ENCODE results near the gene LRCOL1. TPM values are rescaled to one million over a fixed set of nuclear protein-coding genes. Genes with fewer than 3 reads are reported as not detected.
A peak's percentile ranks its signal among the peaks of the same experiment; 100 is the strongest.

The LRCOL1 gene
- total and polyA plus RNA-seq, 2 of the 8 experiments (the other 6 are each of a cell fraction or from before 2014, with no cell fraction given) = not detected

GRCh38 chr12:132558042-132558856 lies 52.1 kb downstream of the LRCOL1 start:
- no peak for FAIRE-seq
- H4K8ac ChIP-seq (ENCODE audit: extremely low read depth, insufficient read depth, low read length) = peak overlapping the region; percentile 14; the same call in 1 of the 2 replicates
- no peak for DNase-seq (ENCODE audit: low read depth in 1 of 2, low spot score in 2 of 2)
- H3K14ac ChIP-seq (ENCODE audit: insufficient read length) = no peak overlapping the region
- ChIA-PET CTCF (ENCODE audit: partially characterized antibody) (interaction anchor here (0.7 to 2.8 kb wide), 10 partner anchors 9 to 143 kb away, joined by 3 to 22 read pairs (median 4); no protein-coding TSS in a partner anchor), POLR2A (ENCODE audit: partially characterized antibody) (interaction anchor here (1.1 kb wide), 1 partner anchor 12 kb away, joined by 3 read pairs; no protein-coding TSS in a partner anchor)
- H4K20me1 ChIP-seq (replicated peaks in 1 of 2; ENCODE audit: control insufficient read depth in 1 of 2, insufficient read depth in 2 of 2, low read length in 2 of 2) = peaks cover 15 to 18% of the 10 kb centered on the region in 2 experiments
- no peak overlapping the region for H4K91ac ChIP-seq (replicated peaks; ENCODE audit: insufficient read length, low read length)
- H3K36me3 ChIP-seq (ENCODE audit: control insufficient read depth in 2 of 4, insufficient read depth in 4 of 4, low read length in 3 of 4) = no peaks in the 10 kb centered on the region
- no peak overlapping the region for H2BK20ac ChIP-seq (ENCODE audit: low read length)
- H2BK12ac ChIP-seq (ENCODE audit: low read depth, low read length) = no peak overlapping the region
- no peak overlapping the region for H3K4me3 ChIP-seq (ENCODE audit: extremely low read depth in 1 of 4, insufficient read depth in 2 of 4, low read depth in 3 of 4, low read length in 4 of 4)
- no peak overlapping the region for H3K4ac ChIP-seq (replicated peaks; ENCODE audit: insufficient read length, low read depth, low read length)
- H3K56ac ChIP-seq (replicated peaks; ENCODE audit: insufficient read length, low read depth, low read length) = no peak overlapping the region
- no peak overlapping the region for H2BK120ac ChIP-seq (replicated peaks; ENCODE audit: low read depth, low read length)
- no peak overlapping the region for H3K18ac ChIP-seq (ENCODE audit: extremely low read depth, low read length)
- WGBS, 2 experiments (ENCODE audit: extremely low coverage in 1 of 2, insufficient coverage in 1 of 2, insufficient read length in 1 of 2, insufficient replicate concordance in 2 of 2, low coverage in 1 of 2, low lambda C conversion rate in 2 of 2, missing lambda C conversion rate in 1 of 2) = 87% methylated on average over 34 of the region's 35 CpGs; no CpG with 5 or more reads in 1 of the 2 experiments
- no peaks in the 10 kb centered on the region for H3K9me3 ChIP-seq (ENCODE audit: insufficient read depth in 2 of 2, low read depth in 1 of 2, low read length in 1 of 2)
- H3K79me2 ChIP-seq (ENCODE audit: control insufficient read depth in 1 of 2, insufficient read depth in 2 of 2, low read length in 2 of 2) = peaks cover 3 to 16% of the 10 kb centered on the region in 2 experiments; a peak in 2 of 4 replicates
- peaks cover 5% of the 10 kb centered on the region; the same call in 1 of the 2 replicates for H3K23me2 ChIP-seq (ENCODE audit: low read depth, low read length)
- no peak for TF ChIP-seq BRCA1 (IDR thresholded peaks at IDR 0.05; ENCODE audit: low read depth, low read length)
- peak; percentile 7 for TF ChIP-seq EZH2 (IDR thresholded peaks at IDR 0.05; ENCODE audit: low read depth, low read length, severe bottlenecking)
- no peak overlapping the region for H3K23ac ChIP-seq (ENCODE audit: insufficient read length)
- no peak overlapping the region for H3K27ac ChIP-seq (ENCODE audit: low read depth, low read length)
- H2BK15ac ChIP-seq (ENCODE audit: low read length) = peak overlapping the region; percentile 61; the same call in 1 of the 2 replicates
- H3K27me3 ChIP-seq (replicated peaks in 1 of 4; ENCODE audit: control insufficient read depth in 3 of 4, extremely low read depth in 1 of 4, insufficient read depth in 3 of 4, low read length in 3 of 4) = peaks cover 16 to 56% (median 47%) of the 10 kb centered on the region in 4 experiments
- peaks cover 0 to 10% (median 6%) of the 10 kb centered on the region in 4 experiments; a peak in 5 of 7 replicates for H3K4me1 ChIP-seq (replicated peaks in 1 of 4; ENCODE audit: control insufficient read depth in 3 of 4, insufficient read depth in 4 of 4, low read length in 3 of 4)
- no peak overlapping the region for H3K9ac ChIP-seq (replicated peaks in 1 of 4; ENCODE audit: extremely low read depth in 1 of 4, low read depth in 3 of 4, low read length in 3 of 4)
- H3K4me2 ChIP-seq (ENCODE audit: insufficient read depth in 1 of 2, low read depth in 2 of 2, low read length in 2 of 2) = no peak overlapping the region
- H2AK5ac ChIP-seq (ENCODE audit: low read depth, low read length) = no peak overlapping the region
- 0 out of 2 replicates have a peak, but pooled peaks cover 3% of the 10 kb centered on the region for H3K79me1 ChIP-seq (ENCODE audit: low read depth, low read length)
- H4K5ac ChIP-seq (ENCODE audit: insufficient read length, low read depth, low read length) = no peak overlapping the region
- no peak overlapping the region for H2BK5ac ChIP-seq (ENCODE audit: low read depth, low read length)
- H2AFZ ChIP-seq (ENCODE audit: low read length) = no peak overlapping the region

Measured in H1 (cell line).